ENCODE results near the gene PARP2.

The PARP2 gene

GRCh38 chr14:20400965-20401593, 57.6 kb downstream of the PARP2 start:
- DNase-seq (ENCODE audit: low read depth): no peak

- no peak for DNase-seq (ENCODE audit: low read depth)
Observed at GRCh38 chr14:20403521-20403920, 60.1 kb downstream of the PARP2 start.

All from stimulated activated CD8-positive, alpha-beta memory T cell treated with anti-CD3 and anti-CD28 coated beads, Interleukin-15, amount 100 ng/mL, for 1 hour (primary cell).